Measurements from ENCODE around the gene ADGRG6.

DNA sequence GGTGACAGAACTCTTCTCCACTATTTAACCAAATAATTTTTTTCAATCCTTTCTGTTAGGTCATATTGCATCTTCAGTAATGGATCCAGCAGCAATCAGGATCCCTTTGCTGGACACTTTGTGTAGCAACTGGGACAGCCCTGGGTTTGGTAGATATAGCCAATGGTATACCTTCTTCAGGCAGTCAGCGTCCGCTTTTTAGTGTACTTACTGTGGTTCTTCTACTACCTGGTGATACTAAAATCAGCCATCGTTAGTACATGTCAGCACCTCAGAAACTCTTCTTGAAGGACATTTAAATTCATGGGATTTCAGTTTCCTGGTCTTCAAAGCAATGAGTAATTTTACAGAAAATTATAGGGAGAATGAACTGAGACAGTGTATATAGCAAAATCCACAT is 93.5 kb downstream of the ADGRG6 start:
- TF ChIP-seq, protein P1, sequence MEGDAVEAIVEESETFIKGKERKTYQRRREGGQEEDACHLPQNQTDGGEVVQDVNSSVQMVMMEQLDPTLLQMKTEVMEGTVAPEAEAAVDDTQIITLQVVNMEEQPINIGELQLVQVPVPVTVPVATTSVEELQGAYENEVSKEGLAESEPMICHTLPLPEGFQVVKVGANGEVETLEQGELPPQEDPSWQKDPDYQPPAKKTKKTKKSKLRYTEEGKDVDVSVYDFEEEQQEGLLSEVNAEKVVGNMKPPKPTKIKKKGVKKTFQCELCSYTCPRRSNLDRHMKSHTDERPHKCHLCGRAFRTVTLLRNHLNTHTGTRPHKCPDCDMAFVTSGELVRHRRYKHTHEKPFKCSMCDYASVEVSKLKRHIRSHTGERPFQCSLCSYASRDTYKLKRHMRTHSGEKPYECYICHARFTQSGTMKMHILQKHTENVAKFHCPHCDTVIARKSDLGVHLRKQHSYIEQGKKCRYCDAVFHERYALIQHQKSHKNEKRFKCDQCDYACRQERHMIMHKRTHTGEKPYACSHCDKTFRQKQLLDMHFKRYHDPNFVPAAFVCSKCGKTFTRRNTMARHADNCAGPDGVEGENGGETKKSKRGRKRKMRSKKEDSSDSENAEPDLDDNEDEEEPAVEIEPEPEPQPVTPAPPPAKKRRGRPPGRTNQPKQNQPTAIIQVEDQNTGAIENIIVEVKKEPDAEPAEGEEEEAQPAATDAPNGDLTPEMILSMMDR (IDR thresholded peaks at IDR 0.05) = no peak
- TF ChIP-seq POLR2AphosphoS5 (IDR thresholded peaks at IDR 0.05) = no peak

Data from breast epithelium (tissue), 3 donors.